DND-41 (cell line): ENCODE results near the gene CCDC181.

Experiments
- ATAC-seq: fragments of 200-7000 bp; cut with Tn5 transposase; 3 replicates; pipeline ENCODE4 v1.9.1; 2021; ENCODE audit warnings: low read depth; ENCODE audit not compliant: insufficient read depth
- DNase-seq: peaks from one replicate; pipeline ENCODE4 v3.0.0-alpha.2; 2020
- H2AFZ ChIP-seq: 2 replicates; pipeline ENCODE4 v1.6.0; 2012; ENCODE audit warnings: low read depth, low read length
- H3K27ac ChIP-seq: 2 replicates; pipeline ENCODE4 v1.5.1; 2012; ENCODE audit warnings: low read length, inconsistent platforms
- H3K27me3 ChIP-seq: fragments of 200-600 bp; sonication (generic); 2 replicates; pipeline ENCODE4 v1.6.0; 2012; ENCODE audit warnings: low read length, mild to moderate bottlenecking, inconsistent platforms; ENCODE audit not compliant: insufficient read depth, poor library complexity
- H3K36me3 ChIP-seq: 2 replicates; pipeline ENCODE4 v1.5.1; 2012; ENCODE audit warnings: low read length, inconsistent platforms; ENCODE audit not compliant: insufficient read depth
- H3K4me1 ChIP-seq: 2 replicates; pipeline ENCODE4 v1.5.1; 2012; ENCODE audit warnings: mild to moderate bottlenecking, low read length; ENCODE audit not compliant: insufficient read depth
- H3K4me2 ChIP-seq: 2 replicates; pipeline ENCODE4 v1.6.0; 2012; ENCODE audit warnings: mild to moderate bottlenecking, moderate library complexity, low read length, inconsistent platforms; ENCODE audit not compliant: insufficient read depth
- H3K4me3 ChIP-seq, 2 experiments: fragments of 200-600 bp in 1 of 2; shearing (Covaris generic) in 1 of 2; 2 replicates each; pipeline ENCODE4 v1.5.1; 2012 to 2016; ENCODE audit warnings: inconsistent platforms in 2 of 2, low read length in 2 of 2, mild to moderate bottlenecking in 2 of 2, low read depth in 1 of 2, moderate library complexity in 1 of 2
- H3K79me2 ChIP-seq: 2 replicates; pipeline ENCODE4 v1.6.0; 2012; ENCODE audit warnings: low read length, inconsistent platforms; ENCODE audit not compliant: insufficient read depth
- H3K9ac ChIP-seq: 2 replicates; pipeline ENCODE4 v1.6.0; 2012; ENCODE audit warnings: low read depth, mild to moderate bottlenecking, inconsistent platforms, low read length, moderate library complexity
- H3K9me3 ChIP-seq: 2 replicates; pipeline ENCODE4 v1.5.1; 2012; ENCODE audit warnings: low read length, moderate library complexity, mild to moderate bottlenecking, inconsistent platforms; ENCODE audit not compliant: insufficient read depth, severe bottlenecking
- H4K20me1 ChIP-seq: 2 replicates; pipeline ENCODE4 v1.6.0; 2012; ENCODE audit warnings: low read length; ENCODE audit not compliant: insufficient read depth
- CTCF ChIP-seq: IDR thresholded peaks from 2 replicates; pipeline ENCODE4 v1.5.1; 2012; ENCODE audit warnings: borderline replicate concordance, low read length, moderate library complexity, mild to moderate bottlenecking; ENCODE audit not compliant: poor library complexity, severe bottlenecking; ENCODE audit errors: extremely low read depth
- EZH2 ChIP-seq: IDR thresholded peaks from 3 replicates; pipeline ENCODE4 v1.6.1; 2012; ENCODE audit warnings: borderline replicate concordance, low read depth, mild to moderate bottlenecking, moderate library complexity, low read length, inconsistent platforms; ENCODE audit not compliant: severe bottlenecking

CCDC181 gene

GRCh38 chr1:169348383-169349036 lies 78.8 kb downstream of the CCDC181 start:
- no peaks in the 10 kb centered on the region for H3K27me3 ChIP-seq
- peak; percentile 87 for TF ChIP-seq CTCF
- TF ChIP-seq EZH2: no peak
- no peak overlapping the region for H2AFZ ChIP-seq
- H3K9ac ChIP-seq: no peak overlapping the region
- no peak overlapping the region for H3K4me3 ChIP-seq
- ATAC-seq (peak; percentile 56; the same call in 1 of the 3 replicates), DNase-seq (peak; percentile 32)
- H4K20me1 ChIP-seq: no peaks in the 10 kb centered on the region
- H3K9me3 ChIP-seq: no peaks in the 10 kb centered on the region
- no peaks in the 10 kb centered on the region for H3K4me1 ChIP-seq
- no peak overlapping the region for H3K27ac ChIP-seq
- no peaks in the 10 kb centered on the region for H3K36me3 ChIP-seq
- H3K4me2 ChIP-seq: no peak overlapping the region
- H3K79me2 ChIP-seq: no peaks in the 10 kb centered on the region

- no peak overlapping the region for H2AFZ ChIP-seq
- ATAC-seq (no peak), DNase-seq (no peak)
- H3K79me2 ChIP-seq: no peaks in the 10 kb centered on the region
- no peak overlapping the region for H3K9ac ChIP-seq
- no peak overlapping the region for H3K4me3 ChIP-seq
- H3K27me3 ChIP-seq: no peaks in the 10 kb centered on the region
- TF ChIP-seq CTCF (no peak), EZH2 (no peak)
- H4K20me1 ChIP-seq: no peaks in the 10 kb centered on the region
- H3K27ac ChIP-seq: no peak overlapping the region
- H3K36me3 ChIP-seq: no peaks in the 10 kb centered on the region
- no peak overlapping the region for H3K4me2 ChIP-seq
- H3K4me1 ChIP-seq: no peaks in the 10 kb centered on the region
- no peaks in the 10 kb centered on the region for H3K9me3 ChIP-seq
Observed at GRCh38 chr1:169347688-169348382, 79.4 kb downstream of the CCDC181 start.

- Histone ChIP-seq H3K79me2 (no peaks in the 10 kb centered on the region), H3K4me3 (no peak overlapping the region), H3K4me1 (no peaks in the 10 kb centered on the region), H3K27me3 (no peaks in the 10 kb centered on the region), H2AFZ (no peak overlapping the region), H3K27ac (no peak overlapping the region), H3K9ac (no peak overlapping the region), H4K20me1 (no peaks in the 10 kb centered on the region), H3K9me3 (no peaks in the 10 kb centered on the region), H3K36me3 (no peaks in the 10 kb centered on the region), H3K4me2 (no peak overlapping the region)
- TF ChIP-seq EZH2 (no peak), CTCF (no peak)
- no peak for ATAC-seq
- no peak for DNase-seq
Observed at GRCh38 chr1:169346036-169346589, 81.2 kb downstream of the CCDC181 start.
